Mucosa of rectum (tissue), 2 donors: ENCODE measurements around the gene IL17RA.

Experiments used
- H3K27ac ChIP-seq, 2 donors: one replicate each; pipeline ENCODE4 v1.7.0; 2013; ENCODE audit warnings: inconsistent platforms in 2 of 2, low read depth in 2 of 2, low read length in 2 of 2
- H3K27me3 ChIP-seq, 2 donors: one replicate each; pipeline ENCODE4 v1.7.0; 2013; ENCODE audit warnings: low read length in 2 of 2; ENCODE audit not compliant: control insufficient read depth in 2 of 2, insufficient read depth in 2 of 2
- H3K36me3 ChIP-seq, 2 donors: one replicate each; pipeline ENCODE4 v1.7.0; 2013; ENCODE audit warnings: low read length in 2 of 2; ENCODE audit not compliant: control insufficient read depth in 2 of 2, insufficient read depth in 2 of 2
- H3K4me1 ChIP-seq, 2 donors: one replicate each; pipeline ENCODE4 v1.7.0; 2013; ENCODE audit warnings: low read length in 2 of 2, mild to moderate bottlenecking in 1 of 2; ENCODE audit not compliant: control insufficient read depth in 2 of 2, insufficient read depth in 2 of 2
- H3K4me3 ChIP-seq, 2 donors: one replicate each; pipeline ENCODE4 v1.7.0; 2013; ENCODE audit warnings: low read length in 2 of 2
- H3K9ac ChIP-seq, 2 donors: one replicate each; pipeline ENCODE4 v1.7.0; 2013; ENCODE audit warnings: low read length in 2 of 2, low read depth in 1 of 2, mild to moderate bottlenecking in 1 of 2
- H3K9me3 ChIP-seq, 2 donors: one replicate each; pipeline ENCODE4 v1.7.0; 2013; ENCODE audit warnings: low read length in 2 of 2; ENCODE audit not compliant: control insufficient read depth in 2 of 2
- donor health status: healthy.
- donor health status: Normal muscosa, but diverticular disease.

IL17RA gene

DNA sequence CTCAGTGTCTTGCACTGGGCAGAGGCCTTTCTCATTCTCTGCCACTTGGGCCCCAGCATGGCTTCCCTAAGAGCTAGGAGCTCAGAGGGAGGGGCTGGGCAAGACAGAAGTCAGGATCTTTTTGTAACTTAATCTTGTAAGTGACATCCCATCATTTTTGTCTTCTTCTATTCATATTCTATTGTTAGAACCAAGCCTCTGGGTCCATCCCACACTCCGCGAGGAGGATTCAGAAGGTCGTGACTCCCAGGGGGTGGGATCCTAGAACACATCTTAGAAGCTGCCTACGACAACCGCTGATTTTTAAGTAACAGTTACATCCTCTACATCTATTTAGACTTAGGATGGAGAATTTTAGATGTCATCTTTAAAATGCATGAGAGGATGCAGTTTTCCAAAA is 1.5 kb upstream of the IL17RA start:
- H3K9ac ChIP-seq, result no peak overlapping the region
- no peak overlapping the region for H3K4me3 ChIP-seq
- H3K4me1 ChIP-seq, result peaks cover 6 to 10% of the 10 kb centered on the region in 2 donors
- H3K9me3 ChIP-seq, result no peaks in the 10 kb centered on the region
- no peak overlapping the region for H3K27ac ChIP-seq
- no peaks in the 10 kb centered on the region for H3K36me3 ChIP-seq
- no peaks in the 10 kb centered on the region for H3K27me3 ChIP-seq

DNA sequence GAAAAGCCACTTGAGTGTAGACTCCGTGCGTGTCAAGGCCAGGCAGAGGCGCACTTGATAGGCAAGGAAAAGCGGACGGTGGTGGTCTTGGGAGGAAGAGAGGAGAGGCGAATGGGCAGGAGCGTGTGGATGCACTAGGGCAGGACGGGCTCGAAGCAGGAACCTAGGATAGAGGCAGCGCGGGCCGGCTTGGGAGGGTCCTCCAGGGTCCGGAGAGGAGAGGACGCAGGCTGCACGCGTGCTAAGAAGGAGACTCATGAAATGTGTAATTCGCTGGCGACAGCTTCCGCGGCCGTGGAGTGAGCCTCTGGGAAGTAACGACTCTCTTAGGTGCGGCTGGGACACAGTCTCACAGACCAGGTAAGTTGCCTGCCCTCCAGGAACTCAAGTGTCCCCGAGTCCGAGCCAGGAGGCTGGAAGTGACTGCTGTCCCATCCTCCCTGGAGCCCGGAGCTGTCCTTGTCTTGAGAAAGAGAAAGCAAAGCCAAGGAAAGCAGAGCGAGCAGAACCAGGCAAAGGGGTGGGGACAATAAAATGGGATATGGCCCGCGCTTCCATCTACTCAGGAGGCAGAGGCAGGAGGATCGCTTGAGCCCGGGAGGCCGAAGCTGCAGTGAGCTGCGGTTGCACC is 874 bp upstream of the IL17RA start:
- H3K27ac ChIP-seq, result peak overlapping the region in 1 of 2 donors; percentile 90
- peak overlapping the region; percentile 77 to 93 for H3K4me3 ChIP-seq
- H3K4me1 ChIP-seq, result peaks cover 6 to 10% of the 10 kb centered on the region in 2 donors
- peak overlapping the region; percentile 61 to 97 for H3K9ac ChIP-seq
- no peaks in the 10 kb centered on the region for H3K36me3 ChIP-seq
- no peaks in the 10 kb centered on the region for H3K9me3 ChIP-seq
- H3K27me3 ChIP-seq, result no peaks in the 10 kb centered on the region

DNA sequence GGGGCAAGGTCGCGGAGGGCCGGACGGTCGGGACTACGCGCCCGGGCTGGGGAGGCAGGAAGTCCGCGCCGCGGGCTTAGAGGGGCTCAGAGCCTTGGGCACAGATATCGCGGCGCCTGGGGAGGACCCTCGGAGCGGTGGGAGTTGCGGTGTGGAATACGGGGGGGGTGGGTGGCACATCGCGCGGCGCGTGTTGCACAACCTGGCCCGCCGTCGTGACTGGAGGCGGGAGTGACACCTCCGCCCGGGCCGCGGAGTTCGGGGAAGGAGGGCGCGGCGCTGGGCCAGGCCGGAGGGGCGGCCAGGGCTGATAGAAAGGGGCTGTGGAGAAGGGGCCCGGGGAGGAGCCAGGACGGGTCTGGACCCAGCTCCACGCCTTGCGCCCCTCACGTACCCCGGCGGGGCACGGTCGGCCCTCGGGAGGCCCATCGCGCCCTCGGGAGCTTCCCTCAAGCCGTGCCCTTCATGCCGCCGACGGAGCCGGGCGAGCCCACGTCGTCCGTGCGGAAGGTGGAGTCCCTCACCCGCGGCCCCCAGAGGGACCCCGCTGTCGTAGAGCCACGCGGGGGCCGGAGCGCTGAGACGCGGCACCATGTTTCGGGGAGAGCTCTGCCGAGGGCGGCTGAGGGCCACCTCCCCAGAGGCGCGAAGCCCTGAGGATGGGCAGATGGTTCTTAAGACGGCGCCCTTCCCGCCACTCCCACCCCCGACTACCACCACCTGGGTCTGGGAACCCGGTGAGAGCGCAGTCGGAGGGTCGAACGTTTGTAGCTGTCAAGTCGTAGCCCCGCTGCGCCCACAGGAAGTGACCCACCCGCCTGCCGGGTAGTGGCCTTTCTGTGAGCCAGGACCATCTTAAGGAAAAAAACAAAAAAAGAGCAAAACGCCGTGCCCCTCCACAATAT is 729 bp downstream of the IL17RA start:
- Histone ChIP-seq H3K27ac (peak overlapping the region; percentile 89 to 90), H3K36me3 (no peaks in the 10 kb centered on the region), H3K9me3 (no peaks in the 10 kb centered on the region), H3K27me3 (no peaks in the 10 kb centered on the region), H3K4me3 (peak overlapping the region; percentile 77 to 93), H3K4me1 (peaks cover 6 to 10% of the 10 kb centered on the region in 2 donors), H3K9ac (peak overlapping the region; percentile 74 to 97)

DNA sequence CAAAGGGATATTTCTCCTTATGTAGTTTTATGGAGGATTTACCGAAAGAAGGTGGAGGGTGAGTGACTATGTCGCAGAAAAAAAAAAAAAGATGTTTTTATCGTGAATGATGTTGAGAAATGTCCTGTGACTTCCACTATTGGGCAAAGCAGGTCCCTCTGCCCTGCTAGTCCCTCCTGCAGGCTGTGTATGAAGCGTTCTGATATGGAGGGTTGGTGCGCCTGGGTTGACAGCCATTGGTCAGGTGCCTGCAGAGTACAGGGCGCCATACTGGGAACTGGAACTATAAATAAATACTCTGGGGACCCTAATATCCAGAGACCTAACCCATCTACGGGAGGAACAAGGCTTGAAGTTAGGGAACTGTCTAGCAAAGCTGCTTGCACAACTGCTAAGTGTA is 1.5 kb downstream of the IL17RA start:
- Histone ChIP-seq H3K9me3 (no peaks in the 10 kb centered on the region), H3K4me3 (peak overlapping the region in 1 of 2 donors; percentile 77), H3K27me3 (no peaks in the 10 kb centered on the region), H3K27ac (no peak overlapping the region), H3K4me1 (peaks cover 6 to 10% of the 10 kb centered on the region in 2 donors), H3K36me3 (no peaks in the 10 kb centered on the region), H3K9ac (no peak overlapping the region)

DNA sequence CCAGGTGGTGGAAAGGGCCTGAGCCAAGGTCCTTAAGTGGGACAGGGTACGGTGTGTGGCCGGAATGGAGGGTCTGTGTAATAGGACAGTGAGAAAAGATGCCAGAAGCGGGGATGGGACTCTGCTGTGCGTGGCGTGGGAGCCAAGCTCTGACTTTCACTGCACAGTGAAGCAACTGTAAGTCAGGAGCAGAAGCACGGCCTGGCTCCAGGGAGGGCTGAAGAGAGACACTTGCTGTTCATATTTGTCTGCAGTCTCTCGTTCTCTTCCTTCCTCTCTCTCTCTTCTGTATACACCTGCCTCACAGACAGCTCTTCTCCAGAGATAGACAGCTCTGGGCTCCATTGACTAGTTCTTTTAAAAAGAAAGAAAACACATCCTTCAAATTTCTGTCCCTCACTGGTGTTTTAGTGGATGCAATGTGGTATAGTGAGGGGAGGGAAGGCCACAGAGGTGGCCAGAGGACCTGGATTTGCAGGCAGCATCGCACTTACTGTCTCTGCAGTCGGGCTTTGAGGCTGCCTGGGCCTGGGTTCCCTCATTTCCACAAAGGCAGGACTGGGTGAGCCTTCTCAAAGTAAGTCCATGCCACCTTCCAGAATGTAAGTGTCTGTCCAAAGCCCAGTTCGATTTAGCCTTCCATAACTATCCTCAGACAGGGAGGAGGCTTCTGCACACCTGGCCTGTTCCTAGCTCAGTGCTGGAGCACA is 2.1 kb downstream of the IL17RA start:
- Histone ChIP-seq H3K27ac (peak overlapping the region in 1 of 2 donors; percentile 19), H3K27me3 (no peaks in the 10 kb centered on the region), H3K4me1 (peaks cover 6 to 10% of the 10 kb centered on the region in 2 donors), H3K9ac (no peak overlapping the region), H3K4me3 (peak overlapping the region in 1 of 2 donors; percentile 77), H3K36me3 (no peaks in the 10 kb centered on the region), H3K9me3 (no peaks in the 10 kb centered on the region)

DNA sequence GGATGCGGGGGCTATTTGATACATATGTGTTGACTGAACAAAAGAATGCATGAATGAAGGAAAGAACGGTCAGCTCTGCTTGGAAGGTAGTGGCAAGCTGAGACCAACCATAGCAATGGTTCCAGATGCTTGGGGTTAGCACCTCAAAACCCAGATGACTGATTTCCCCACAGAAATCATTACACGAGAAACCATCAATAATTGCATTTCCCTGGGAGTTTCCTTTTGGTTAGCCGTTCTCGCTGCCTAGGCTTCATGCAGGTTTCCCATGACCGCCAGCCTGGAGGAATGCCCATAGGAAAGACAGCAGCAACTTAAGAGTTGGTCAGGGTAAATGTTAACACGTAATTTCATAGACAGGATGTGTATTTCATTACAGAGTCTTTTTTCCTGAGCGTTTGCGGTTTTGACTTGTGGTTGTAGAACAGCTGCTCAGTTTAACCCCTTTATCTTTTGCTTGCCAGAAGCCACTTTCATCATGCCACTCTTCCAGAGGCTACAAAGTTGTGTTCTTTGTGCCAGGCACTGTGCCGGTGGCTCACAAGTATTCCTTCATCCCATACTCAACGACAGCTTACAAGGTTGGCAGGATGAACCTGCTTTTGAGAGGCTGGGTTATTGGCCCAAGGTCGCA is 2.8 kb downstream of the IL17RA start:
- no peaks in the 10 kb centered on the region for H3K27me3 ChIP-seq
- H3K36me3 ChIP-seq, result no peaks in the 10 kb centered on the region
- no peaks in the 10 kb centered on the region for H3K9me3 ChIP-seq
- H3K27ac ChIP-seq, result peak overlapping the region in 1 of 2 donors; percentile 19
- no peak overlapping the region for H3K9ac ChIP-seq
- peak overlapping the region in 1 of 2 donors; percentile 45 for H3K4me3 ChIP-seq
- peaks cover 6 to 10% of the 10 kb centered on the region in 2 donors for H3K4me1 ChIP-seq

DNA sequence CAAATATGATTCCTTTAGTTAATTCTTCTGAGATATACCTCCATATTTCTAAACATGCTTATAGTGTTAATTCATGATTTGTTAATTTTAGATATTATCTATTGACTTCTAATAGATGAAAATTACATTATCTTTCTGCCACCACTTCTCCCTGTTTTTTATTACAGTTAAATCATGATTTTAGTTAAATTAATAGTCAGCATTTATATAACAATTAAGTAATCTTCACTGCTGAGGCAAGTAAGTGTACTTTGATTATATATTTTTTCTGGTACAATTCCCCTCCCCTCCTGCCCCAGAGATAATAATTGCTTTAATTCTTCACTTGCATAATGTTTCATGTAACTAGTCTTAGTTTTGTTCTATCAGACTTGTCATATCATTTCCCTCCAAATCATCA is 5.8 kb downstream of the IL17RA start:
- Histone ChIP-seq H3K27me3 (no peaks in the 10 kb centered on the region), H3K4me1 (peaks cover 3 to 7% of the 10 kb centered on the region in 2 donors), H3K4me3 (no peak overlapping the region), H3K9ac (no peak overlapping the region), H3K36me3 (no peaks in the 10 kb centered on the region), H3K9me3 (no peaks in the 10 kb centered on the region), H3K27ac (no peak overlapping the region)

DNA sequence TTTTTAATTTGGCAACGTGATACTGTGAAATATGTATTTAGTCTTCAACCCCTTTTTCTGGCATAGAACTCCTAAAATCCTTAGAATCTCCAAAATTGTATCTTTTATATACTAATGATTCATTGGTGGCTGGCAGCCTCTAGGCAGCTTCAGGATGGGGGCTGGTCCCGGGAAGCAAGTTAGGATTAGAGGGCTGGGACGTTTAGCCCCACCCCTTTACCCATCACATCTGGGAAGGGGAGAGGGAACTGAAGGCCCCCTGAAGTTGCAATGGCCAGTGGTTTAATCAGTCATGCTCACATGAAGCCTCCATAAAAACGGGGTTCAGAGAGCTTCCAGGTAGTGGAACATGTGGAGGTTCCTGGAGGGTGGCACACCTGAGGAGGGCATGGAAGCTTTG is 7.1 kb downstream of the IL17RA start:
- H3K9ac ChIP-seq, result no peak overlapping the region
- H3K27ac ChIP-seq, result no peak overlapping the region
- no peak overlapping the region for H3K4me3 ChIP-seq
- H3K36me3 ChIP-seq, result no peaks in the 10 kb centered on the region
- H3K4me1 ChIP-seq, result peaks cover 3 to 5% of the 10 kb centered on the region in 2 donors
- H3K9me3 ChIP-seq, result no peaks in the 10 kb centered on the region
- no peaks in the 10 kb centered on the region for H3K27me3 ChIP-seq

DNA sequence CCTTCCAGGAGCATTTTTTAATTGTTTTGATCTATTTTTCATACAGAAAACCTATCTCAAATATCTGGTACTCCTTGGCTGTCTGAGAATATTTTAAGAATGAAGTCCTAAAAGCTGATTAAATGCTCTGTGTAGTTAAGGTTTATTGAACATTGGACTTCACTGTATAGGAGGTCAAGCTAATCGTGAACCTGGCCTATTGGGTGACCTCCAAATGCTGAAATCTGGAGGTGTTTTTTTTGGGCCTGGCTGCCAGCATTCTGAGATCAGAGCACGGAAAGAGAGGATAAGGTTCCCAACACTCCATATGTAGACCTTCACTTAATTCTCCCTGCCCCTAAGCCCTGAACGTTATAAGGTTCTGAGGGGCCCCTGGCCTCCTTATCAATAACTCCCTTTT is 8.3 kb downstream of the IL17RA start:
- H3K27me3 ChIP-seq, result no peaks in the 10 kb centered on the region
- no peak overlapping the region for H3K9ac ChIP-seq
- H3K4me1 ChIP-seq, result peaks cover 0 to under 1% of the 10 kb centered on the region in 2 donors
- no peak overlapping the region for H3K4me3 ChIP-seq
- no peaks in the 10 kb centered on the region for H3K9me3 ChIP-seq
- H3K27ac ChIP-seq, result no peak overlapping the region
- H3K36me3 ChIP-seq, result peaks cover 1 to 9% of the 10 kb centered on the region in 2 donors
